ENCODE results near the gene OGFRL1.

The OGFRL1 gene

GRCh38 chr6:71287926-71288227, 734 bp upstream of the OGFRL1 start:
- DNase-seq: no peak

DNA sequence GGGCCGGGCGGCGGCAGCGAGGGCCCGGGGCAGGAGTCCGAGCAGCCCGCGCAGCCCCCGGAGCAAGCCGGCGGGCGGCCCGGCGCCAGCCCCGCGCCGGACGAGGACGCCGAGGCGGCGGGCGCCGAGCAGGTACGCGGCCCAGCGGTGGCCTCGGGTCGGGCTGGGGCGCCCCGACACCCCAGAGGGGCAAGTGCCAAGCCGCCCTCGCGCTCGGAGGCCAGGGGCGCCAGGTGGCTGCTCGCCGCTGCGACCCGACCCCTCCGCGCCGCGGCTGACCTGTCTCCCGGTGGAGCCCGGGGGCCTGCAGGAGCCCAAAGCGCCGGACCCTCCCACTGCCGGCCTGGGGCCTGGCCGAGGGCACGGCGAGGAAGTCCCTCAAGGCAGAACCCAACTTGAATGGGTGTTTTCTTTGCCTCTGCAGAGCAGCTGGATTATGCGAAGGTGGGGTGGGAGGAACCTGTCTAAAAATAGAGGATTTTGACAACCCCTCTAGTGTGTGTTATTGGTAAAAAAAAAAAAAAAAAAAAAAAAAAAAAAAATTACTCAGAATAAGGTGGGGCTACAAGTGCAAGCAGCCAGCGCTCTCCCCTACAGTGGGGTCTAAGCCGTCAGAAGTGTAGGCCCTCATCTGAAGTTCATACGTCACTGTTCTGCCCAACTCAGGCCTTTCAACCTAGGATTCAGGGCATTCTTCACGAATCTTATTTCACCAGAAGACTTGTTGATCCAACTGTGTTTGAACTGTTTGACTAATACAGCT, 609 bp downstream of the OGFRL1 start:
- no peak for DNase-seq

GRCh38 chr6:71289802-71290175, 1.2 kb downstream of the OGFRL1 start:
- DNase-seq: no peak

DNA sequence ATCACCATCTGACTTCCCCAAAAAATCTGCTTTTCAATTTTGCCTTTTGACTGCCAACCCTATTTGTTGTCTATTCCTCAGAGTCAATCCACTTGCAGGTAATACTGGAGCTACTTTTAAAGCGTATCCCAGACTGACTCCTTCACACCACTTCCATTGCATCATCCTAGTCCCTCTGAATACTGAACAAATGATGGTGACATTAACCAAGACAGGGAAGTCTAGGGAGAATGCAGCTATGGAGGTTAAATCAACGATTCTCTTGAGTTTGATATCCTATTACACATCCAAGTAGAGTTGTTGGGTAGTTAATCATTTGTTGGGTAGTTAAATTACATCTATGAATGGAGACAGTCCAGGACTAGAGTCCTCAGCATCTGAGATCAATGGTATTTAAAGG, 2.0 kb downstream of the OGFRL1 start:
- no peak for DNase-seq

- no peak for DNase-seq
These were observed 3.4 kb downstream of the OGFRL1 start for GRCh38 chr6:71292001-71292400.

GRCh38 chr6:71294121-71294523, 5.5 kb downstream of the OGFRL1 start:
- DNase-seq: no peak

DNA sequence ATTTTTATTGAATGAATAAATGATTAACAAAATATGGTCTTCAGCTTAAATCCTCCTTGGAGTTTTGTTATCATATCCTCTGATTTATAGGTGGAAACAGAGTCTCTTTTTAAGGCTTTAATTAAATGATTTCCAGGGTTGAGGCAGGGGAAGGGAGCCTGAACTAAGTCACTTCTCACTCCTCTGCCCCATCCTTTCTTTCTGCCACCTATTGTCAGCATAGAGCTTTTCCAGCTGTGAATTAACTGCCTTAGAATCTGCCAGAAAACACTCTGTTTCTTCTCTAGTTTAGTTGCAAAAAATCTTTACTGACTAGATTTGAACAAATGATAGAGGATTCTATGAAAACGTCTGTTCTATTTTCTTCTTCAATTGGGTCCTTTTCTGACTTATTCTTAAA, 9.8 kb downstream of the OGFRL1 start:
- DNase-seq: no peak

GRCh38 chr6:71299541-71300470, 11.2 kb downstream of the OGFRL1 start:
- DNase-seq: no peak

GRCh38 chr6:71300561-71301168, 12.1 kb downstream of the OGFRL1 start:
- DNase-seq: no peak

GRCh38 chr6:71301546-71301945, 12.9 kb downstream of the OGFRL1 start:
- DNase-seq: no peak

DNA sequence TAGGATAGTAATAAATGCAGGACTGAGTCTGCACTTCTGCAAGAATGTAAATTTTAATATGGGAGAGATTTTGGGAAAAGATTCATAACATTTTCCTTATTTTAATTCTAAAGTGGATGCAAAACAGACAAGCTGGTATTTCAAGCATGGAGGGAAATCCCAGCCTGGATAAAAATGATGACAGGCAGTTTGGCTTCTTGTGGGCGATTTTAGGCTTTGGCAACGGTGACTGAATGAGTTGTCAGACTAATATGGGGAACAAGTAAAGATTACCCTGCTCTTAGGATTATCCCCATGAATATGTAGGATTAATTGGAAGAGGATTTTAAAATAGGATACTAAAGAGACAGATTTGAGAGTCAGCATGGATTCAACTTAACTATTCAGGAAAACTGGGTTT, 21.0 kb downstream of the OGFRL1 start:
- no peak for DNase-seq

DNA sequence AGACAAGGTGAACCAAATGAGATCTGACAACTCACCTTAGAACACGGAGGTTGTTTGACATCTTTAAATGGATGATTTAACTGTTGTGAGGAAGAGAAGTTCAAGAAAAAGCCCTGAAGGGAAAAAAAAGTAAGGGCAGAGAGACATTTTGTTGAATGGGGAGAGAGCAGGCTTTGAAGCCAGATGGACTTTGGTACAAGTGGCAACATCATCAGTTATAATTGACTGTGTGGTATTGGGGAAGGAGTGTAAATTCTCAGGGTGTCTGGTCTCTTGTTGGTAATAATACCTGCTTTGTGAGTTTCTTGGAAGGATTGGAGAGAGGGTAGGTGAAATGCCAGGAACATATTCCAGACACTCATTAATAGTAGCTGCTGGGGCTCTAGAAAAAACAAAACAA, 21.6 kb downstream of the OGFRL1 start:
- no peak for DNase-seq

GRCh38 chr6:71312089-71312488, 23.5 kb downstream of the OGFRL1 start:
- DNase-seq: no peak

DNA sequence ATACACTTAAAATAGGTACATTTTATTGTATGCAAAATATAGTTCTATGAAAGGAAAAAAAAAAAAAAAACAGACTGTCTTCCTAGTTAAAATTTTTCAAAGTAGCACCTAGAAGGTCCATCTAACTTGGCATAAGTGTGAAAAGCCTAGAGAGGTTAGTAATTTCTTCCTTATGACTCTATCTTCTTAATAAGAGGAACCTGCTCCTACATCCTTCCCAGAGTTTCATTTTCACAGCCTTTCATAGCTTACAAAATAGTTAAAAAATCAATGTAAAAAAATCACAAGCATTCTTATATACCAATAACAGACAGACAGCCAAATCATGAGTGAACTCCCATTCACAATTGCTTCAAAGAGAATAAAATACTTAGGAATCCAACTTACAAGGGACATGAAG, 28.8 kb downstream of the OGFRL1 start:
- DNase-seq: no peak

DNA sequence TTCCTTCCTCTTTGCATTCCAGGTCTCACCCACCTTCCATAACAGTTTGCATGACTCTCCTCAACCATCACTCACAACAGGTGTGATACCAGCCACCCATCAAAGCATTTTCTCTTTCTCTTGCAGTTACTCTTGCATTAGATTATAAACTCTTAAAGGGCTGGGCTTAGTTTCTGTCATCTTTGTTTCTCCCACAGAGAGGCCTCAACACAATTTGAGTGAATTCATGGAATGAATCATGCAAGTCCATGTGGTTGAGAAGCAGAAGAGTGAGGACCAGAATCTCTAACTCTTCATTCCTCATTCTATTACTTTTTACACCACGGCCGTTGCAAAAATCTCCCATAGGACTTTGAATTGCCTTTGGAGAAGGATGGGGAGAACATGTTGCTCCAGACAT, 31.4 kb downstream of the OGFRL1 start:
- no peak for DNase-seq

- DNase-seq: no peak
These were observed 32.7 kb downstream of the OGFRL1 start for GRCh38 chr6:71321314-71321713.

- no peak for DNase-seq
These were observed 35.7 kb downstream of the OGFRL1 start for GRCh38 chr6:71324194-71324785.

DNA sequence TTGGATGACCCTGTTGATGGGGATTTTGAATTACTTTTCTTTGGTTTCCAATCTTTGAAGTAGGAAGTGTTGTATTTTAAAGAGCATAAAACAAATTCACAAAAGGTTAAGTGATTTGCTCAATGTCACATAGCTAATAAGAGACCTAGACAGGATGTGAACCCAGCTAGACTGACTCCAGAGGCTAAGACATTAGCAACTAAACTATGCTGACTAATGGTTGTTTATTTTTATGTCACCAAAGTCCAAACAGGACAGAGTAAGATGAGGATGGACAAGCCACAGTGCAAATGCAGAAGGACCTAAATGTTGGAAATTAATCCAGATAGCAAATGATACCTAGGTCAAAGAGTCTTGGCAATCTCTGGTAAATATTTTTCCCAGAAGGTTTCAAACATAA, 38.0 kb downstream of the OGFRL1 start:
- DNase-seq: no peak

DNA sequence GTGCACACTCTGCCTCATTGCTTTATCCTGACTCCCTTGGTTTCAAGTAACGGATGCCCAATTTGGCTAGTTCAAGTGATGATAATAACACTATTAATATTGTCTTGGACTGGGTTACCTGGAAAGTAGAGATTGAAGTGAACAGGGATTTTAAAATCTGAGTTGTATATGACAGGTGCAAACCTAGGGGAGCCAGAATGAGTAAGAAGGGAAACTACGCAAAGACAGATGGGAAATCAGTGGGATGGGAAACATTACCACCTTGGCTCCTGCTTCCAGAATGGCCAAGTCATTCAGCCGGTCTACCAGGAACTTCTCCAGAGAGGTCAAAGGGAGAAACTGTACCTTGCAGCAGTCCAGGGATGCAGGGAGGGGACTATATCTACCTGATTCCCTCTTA, 41.9 kb downstream of the OGFRL1 start:
- DNase-seq: no peak

DNA sequence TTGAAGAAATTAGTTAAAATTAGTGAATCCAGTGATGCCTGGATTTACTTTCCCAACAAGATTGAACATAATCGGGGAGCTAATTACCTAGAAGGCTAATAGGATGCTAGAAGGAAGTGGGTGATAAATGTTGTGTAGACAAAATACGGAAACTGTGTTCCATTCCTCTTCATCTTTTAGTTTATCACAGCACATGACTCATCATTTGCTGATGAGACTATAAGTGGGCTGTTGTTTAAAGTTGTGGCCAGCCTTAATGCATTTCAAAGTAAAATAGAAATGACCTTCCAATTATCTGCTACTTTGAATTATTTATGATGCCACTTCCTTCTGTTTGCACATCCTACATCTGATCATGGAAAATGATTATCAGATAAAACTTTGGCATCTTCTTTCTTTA, 43.4 kb downstream of the OGFRL1 start:
- DNase-seq: no peak

- DNase-seq: no peak
These were observed 44.4 kb downstream of the OGFRL1 start for GRCh38 chr6:71333050-71333449.

GRCh38 chr6:71333697-71334096, 45.1 kb downstream of the OGFRL1 start:
- DNase-seq: no peak

- no peak for DNase-seq
These were observed 46.2 kb downstream of the OGFRL1 start for GRCh38 chr6:71334768-71335167.

GRCh38 chr6:71335544-71335943, 46.9 kb downstream of the OGFRL1 start:
- no peak for DNase-seq

Data from GF-D8 (cell line).